ENCODE results near the gene FLT1. TPM values are rescaled to one million over a fixed set of nuclear protein-coding genes. Genes with fewer than 3 reads are reported as not detected.

Gene FLT1
- total RNA-seq, 1 experiment from 2014 or later, result not detected

DNA sequence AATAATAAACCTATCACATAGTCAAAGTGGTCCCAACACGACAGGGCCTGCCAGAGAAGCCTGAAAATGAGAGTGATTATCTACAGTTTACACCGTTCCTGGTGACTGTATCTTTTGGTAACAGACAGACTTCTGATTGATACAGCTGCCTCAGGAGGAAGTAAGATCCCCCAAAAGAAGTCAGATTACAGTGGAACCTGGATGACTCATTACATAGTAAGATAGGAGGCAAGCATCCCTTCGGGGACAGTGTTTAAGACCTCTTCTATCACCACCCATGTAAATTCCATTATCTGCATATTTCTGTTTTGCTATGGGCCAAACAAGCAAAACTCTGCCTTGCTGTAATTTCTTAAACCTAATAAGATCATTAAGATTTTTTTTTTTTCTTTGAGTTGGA is 44.0 kb upstream of the FLT1 start:
- DNase-seq, result no peak
- H4K20me1 ChIP-seq (ENCODE audit: insufficient read depth), result no peaks in the 10 kb centered on the region; the same call in 1 of the 2 replicates
- no peak overlapping the region for H3K4me2 ChIP-seq
- no peak overlapping the region for H3K4me3 ChIP-seq
- no peaks in the 10 kb centered on the region for H3K4me1 ChIP-seq (replicated peaks; ENCODE audit: insufficient read depth)
- no peaks in the 10 kb centered on the region for H3K79me2 ChIP-seq (ENCODE audit: low read depth)
- POLR2A ChIA-PET (ENCODE audit: unreplicated experiment), result no interaction called here
- no peaks in the 10 kb centered on the region for H3K36me3 ChIP-seq (ENCODE audit: low read depth)
- H3K9me3 ChIP-seq (ENCODE audit: insufficient read depth, low read depth), result no peaks in the 10 kb centered on the region
- H2AFZ ChIP-seq, result no peak overlapping the region
- H3F3A ChIP-seq (ENCODE audit: insufficient read depth, low read depth), result no peaks in the 10 kb centered on the region
- H3K9me2 ChIP-seq (ENCODE audit: insufficient read depth), result no peaks in the 10 kb centered on the region
- intact Hi-C loops (cut with micrococcal nuclease; ENCODE audit: unreplicated experiment), result no loop called here
- no peak for TF ChIP-seq EZH2 (IDR thresholded peaks at IDR 0.05; ENCODE audit: low read depth)
- TF ChIP-seq, protein P1, sequence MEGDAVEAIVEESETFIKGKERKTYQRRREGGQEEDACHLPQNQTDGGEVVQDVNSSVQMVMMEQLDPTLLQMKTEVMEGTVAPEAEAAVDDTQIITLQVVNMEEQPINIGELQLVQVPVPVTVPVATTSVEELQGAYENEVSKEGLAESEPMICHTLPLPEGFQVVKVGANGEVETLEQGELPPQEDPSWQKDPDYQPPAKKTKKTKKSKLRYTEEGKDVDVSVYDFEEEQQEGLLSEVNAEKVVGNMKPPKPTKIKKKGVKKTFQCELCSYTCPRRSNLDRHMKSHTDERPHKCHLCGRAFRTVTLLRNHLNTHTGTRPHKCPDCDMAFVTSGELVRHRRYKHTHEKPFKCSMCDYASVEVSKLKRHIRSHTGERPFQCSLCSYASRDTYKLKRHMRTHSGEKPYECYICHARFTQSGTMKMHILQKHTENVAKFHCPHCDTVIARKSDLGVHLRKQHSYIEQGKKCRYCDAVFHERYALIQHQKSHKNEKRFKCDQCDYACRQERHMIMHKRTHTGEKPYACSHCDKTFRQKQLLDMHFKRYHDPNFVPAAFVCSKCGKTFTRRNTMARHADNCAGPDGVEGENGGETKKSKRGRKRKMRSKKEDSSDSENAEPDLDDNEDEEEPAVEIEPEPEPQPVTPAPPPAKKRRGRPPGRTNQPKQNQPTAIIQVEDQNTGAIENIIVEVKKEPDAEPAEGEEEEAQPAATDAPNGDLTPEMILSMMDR (conservative IDR thresholded peaks at IDR 0.05), result no peak
- no peak overlapping the region for H3K27ac ChIP-seq
- peaks cover 76% of the 10 kb centered on the region for H3K27me3 ChIP-seq (ENCODE audit: insufficient read depth, low read depth)
- CTCF ChIA-PET, result no interaction called here
- BruUV-seq (replicated peaks), result no TSS peak

DNA sequence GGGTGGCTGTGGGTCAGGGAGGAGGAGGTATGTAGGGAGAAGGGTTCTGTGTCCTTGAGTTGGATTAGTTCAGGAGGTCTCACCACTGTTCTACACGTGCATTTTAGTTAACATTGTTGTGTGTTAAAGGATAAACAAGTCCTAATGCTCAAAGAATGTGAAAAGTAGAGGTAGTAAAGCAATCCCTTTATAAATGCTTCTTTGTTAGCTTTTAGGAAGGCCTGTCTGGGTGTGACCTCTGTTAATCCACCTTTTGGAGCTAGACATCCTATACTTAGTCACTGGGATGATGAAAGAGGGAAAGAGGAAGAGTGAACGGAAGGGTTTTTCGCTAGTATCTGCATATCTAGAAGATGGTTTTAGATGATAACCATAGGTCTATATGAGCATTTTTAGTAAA is 42.2 kb upstream of the FLT1 start:
- intact Hi-C loops (cut with micrococcal nuclease; ENCODE audit: unreplicated experiment), result no loop called here

DNA sequence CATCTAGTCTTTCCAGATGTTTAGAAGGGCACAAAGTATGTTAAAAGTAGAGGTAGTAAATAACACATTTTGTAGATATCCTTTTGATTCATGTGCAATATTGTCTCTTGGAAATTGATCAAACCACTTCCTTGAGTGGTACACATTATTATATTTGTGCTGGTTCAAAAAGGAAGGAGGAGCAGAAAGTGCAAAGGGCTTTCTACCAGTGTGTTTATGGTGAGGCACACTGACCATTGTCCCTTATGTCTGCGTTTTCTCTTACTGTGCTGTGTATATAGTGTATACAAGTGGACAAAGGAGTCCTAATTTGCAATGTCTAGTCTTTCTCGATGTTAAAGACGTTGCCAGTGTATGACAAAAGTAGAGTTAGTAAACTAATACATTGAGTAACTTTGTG is 41.4 kb upstream of the FLT1 start:
- Histone ChIP-seq H3K9me2 (ENCODE audit: insufficient read depth) (no peaks in the 10 kb centered on the region), H3K36me3 (ENCODE audit: low read depth) (no peaks in the 10 kb centered on the region), H4K20me1 (ENCODE audit: insufficient read depth) (no peaks in the 10 kb centered on the region; the same call in 1 of the 2 replicates), H3F3A (ENCODE audit: insufficient read depth, low read depth) (no peaks in the 10 kb centered on the region), H3K4me3 (no peak overlapping the region), H3K4me1 (replicated peaks; ENCODE audit: insufficient read depth) (no peaks in the 10 kb centered on the region), H3K27ac (no peak overlapping the region), H3K9me3 (ENCODE audit: insufficient read depth, low read depth) (no peaks in the 10 kb centered on the region), H3K4me2 (no peak overlapping the region), H2AFZ (no peak overlapping the region), H3K79me2 (ENCODE audit: low read depth) (no peaks in the 10 kb centered on the region), H3K27me3 (ENCODE audit: insufficient read depth, low read depth) (peaks cover 59% of the 10 kb centered on the region)
- TF ChIP-seq, protein P1 (conservative IDR thresholded peaks at IDR 0.05), result no peak
- TF ChIP-seq EZH2 (IDR thresholded peaks at IDR 0.05; ENCODE audit: low read depth), result no peak
- ChIA-PET CTCF (interaction anchor here (0.6 kb wide), 1 partner anchor 10 kb away, joined by 3 read pairs; no protein-coding TSS in a partner anchor), POLR2A (ENCODE audit: unreplicated experiment) (no interaction called here)
- intact Hi-C loops (cut with micrococcal nuclease; ENCODE audit: unreplicated experiment), result no loop called here
- BruUV-seq (replicated peaks), result no TSS peak
- DNase-seq, result no peak

More for the DNA sequence above, 42.2 kb upstream of the FLT1 start:
- H3K27me3 ChIP-seq (ENCODE audit: insufficient read depth, low read depth), result peaks cover 67% of the 10 kb centered on the region
- no peaks in the 10 kb centered on the region for H3K4me1 ChIP-seq (replicated peaks; ENCODE audit: insufficient read depth)
- POLR2A ChIA-PET (ENCODE audit: unreplicated experiment), result no interaction called here
- no peaks in the 10 kb centered on the region for H3K9me2 ChIP-seq (ENCODE audit: insufficient read depth)
- H3K27ac ChIP-seq, result no peak overlapping the region
- CTCF ChIA-PET, result no interaction called here
- no peaks in the 10 kb centered on the region for H3K36me3 ChIP-seq (ENCODE audit: low read depth)
- no peaks in the 10 kb centered on the region for H3K79me2 ChIP-seq (ENCODE audit: low read depth)
- H2AFZ ChIP-seq, result no peak overlapping the region
- no peaks in the 10 kb centered on the region for H3F3A ChIP-seq (ENCODE audit: insufficient read depth, low read depth)
- H3K4me2 ChIP-seq, result no peak overlapping the region
- DNase-seq, result no peak
- no peaks in the 10 kb centered on the region; the same call in 1 of the 2 replicates for H4K20me1 ChIP-seq (ENCODE audit: insufficient read depth)
- BruUV-seq (replicated peaks), result no TSS peak
- H3K4me3 ChIP-seq, result no peak overlapping the region
- TF ChIP-seq, protein P1 (conservative IDR thresholded peaks at IDR 0.05), result no peak
- no peak for TF ChIP-seq EZH2 (IDR thresholded peaks at IDR 0.05; ENCODE audit: low read depth)
- H3K9me3 ChIP-seq (ENCODE audit: insufficient read depth, low read depth), result no peaks in the 10 kb centered on the region
